H1 (cell line): Measurements from ENCODE around the gene PRPF38A. TPM values are rescaled to one million over a fixed set of nuclear protein-coding genes. Genes with fewer than 3 reads are reported as not detected.

Experiments used
- CTCF ChIA-PET: fragments of 300-600 bp; sonication (Branson Sonifier 250); formaldehyde crosslinking; loops from one replicate; lab custom pipeline; 2021; ENCODE audit not compliant: partially characterized antibody; lab: Charles Lee
- POLR2A ChIA-PET: fragments of 300-600 bp; sonication (Branson Sonifier 250); formaldehyde crosslinking; loops from one replicate; lab custom pipeline; 2021; ENCODE audit warnings: inconsistent platforms; ENCODE audit not compliant: partially characterized antibody; lab: Charles Lee
- DNase-seq, 2 experiments: peaks; one replicate each; pipeline versions ENCODE4 v3.0.0 to v3.0.0-alpha.2; 2010 to 2022; ENCODE audit warnings: low spot score in 2 of 2, low read depth in 1 of 2, mixed read lengths in 1 of 2
- FAIRE-seq: peaks from 2 replicates; lab custom pipeline; 2011; peaks lifted over from hg19 to GRCh38; lab: Jason Lieb, UNC
- H2AFZ ChIP-seq: 2 replicates; pipeline ENCODE4 v1.8.1; 2012; ENCODE audit warnings: low read length, inconsistent platforms
- H2AK5ac ChIP-seq: 2 replicates; pipeline ENCODE4 v1.6.1; 2013; ENCODE audit warnings: low read depth, low read length
- H2BK120ac ChIP-seq: replicated peaks from 2 replicates; pipeline ENCODE3; 2013; ENCODE audit warnings: low read depth, low read length, inconsistent platforms
- H2BK12ac ChIP-seq: 2 replicates; pipeline ENCODE4 v1.6.1; 2013; ENCODE audit warnings: low read depth, low read length
- H2BK15ac ChIP-seq: 2 replicates; pipeline ENCODE4 v1.6.1; 2013; ENCODE audit warnings: low read length
- H2BK20ac ChIP-seq: 2 replicates; pipeline ENCODE4 v1.6.1; 2013; ENCODE audit warnings: low read length
- H2BK5ac ChIP-seq: 2 replicates; pipeline ENCODE4 v1.6.1; 2013; ENCODE audit warnings: low read depth, low read length
- H3K14ac ChIP-seq: 2 replicates; pipeline ENCODE4 v1.6.1; 2013; ENCODE audit warnings: inconsistent platforms; ENCODE audit not compliant: insufficient read length
- H3K18ac ChIP-seq: 2 replicates; pipeline ENCODE4 v1.6.1; 2013; ENCODE audit warnings: low read length; ENCODE audit errors: extremely low read depth
- H3K23ac ChIP-seq: 2 replicates; pipeline ENCODE4 v1.6.1; 2013; ENCODE audit warnings: inconsistent platforms; ENCODE audit not compliant: insufficient read length
- H3K23me2 ChIP-seq: 2 replicates; pipeline ENCODE4 v1.6.1; 2013; ENCODE audit warnings: low read depth, low read length
- H3K27ac ChIP-seq: 2 replicates; pipeline ENCODE4 v1.6.1; 2011; ENCODE audit warnings: low read depth, low read length, inconsistent platforms
- H3K27me3 ChIP-seq, 4 experiments: replicated peaks in 1 of 4; 1 replicate in 1 of 4; 2 replicates in 3 of 4; pipeline versions ENCODE4 v1.6.1 to v1.8.1; 2011 to 2013; ENCODE audit warnings: low read length in 3 of 4, mild to moderate bottlenecking in 3 of 4, inconsistent platforms in 2 of 4, mixed read lengths in 2 of 4, moderate library complexity in 1 of 4; ENCODE audit not compliant: control insufficient read depth in 3 of 4, insufficient read depth in 3 of 4; ENCODE audit errors: extremely low read depth in 1 of 4
- H3K36me3 ChIP-seq, 4 experiments: 2 replicates each; pipeline versions ENCODE4 v1.6.1 to v1.8.1; 2011 to 2013; ENCODE audit warnings: mild to moderate bottlenecking in 4 of 4, low read length in 3 of 4, moderate library complexity in 2 of 4, control low read depth in 1 of 4, inconsistent platforms in 1 of 4; ENCODE audit not compliant: insufficient read depth in 4 of 4, control insufficient read depth in 2 of 4
- H3K4ac ChIP-seq: replicated peaks from 2 replicates; pipeline ENCODE3; 2013; ENCODE audit warnings: low read length, low read depth, mixed read lengths, inconsistent platforms; ENCODE audit not compliant: insufficient read length
- H3K4me1 ChIP-seq, 4 experiments: replicated peaks in 1 of 4; 1 replicate in 1 of 4; 2 replicates in 3 of 4; pipeline versions ENCODE4 v1.6.1 to v1.8.1; 2011 to 2013; ENCODE audit warnings: low read length in 3 of 4, inconsistent platforms in 2 of 4, mixed read lengths in 1 of 4; ENCODE audit not compliant: insufficient read depth in 4 of 4, control insufficient read depth in 3 of 4
- H3K4me2 ChIP-seq, 2 experiments: 2 replicates each; pipeline versions ENCODE4 v1.6.1 to v1.8.1; 2011 to 2013; ENCODE audit warnings: low read depth in 2 of 2, low read length in 2 of 2, control low read depth in 1 of 2, inconsistent platforms in 1 of 2, mild to moderate bottlenecking in 1 of 2; ENCODE audit not compliant: insufficient read depth in 1 of 2
- H3K4me3 ChIP-seq, 4 experiments: fragments of 200-600, 300-600 bp in 1 of 4; sonication (generic), shearing (Covaris generic), sonication (Bioruptor Twin) in 1 of 4; 2 replicates each; pipeline versions ENCODE4 v1.5.1 to v1.8.1; 2011 to 2016; ENCODE audit warnings: low read length in 4 of 4, low read depth in 3 of 4, control low read depth in 2 of 4, inconsistent platforms in 2 of 4, mild to moderate bottlenecking in 2 of 4, mixed read lengths in 1 of 4, moderate library complexity in 1 of 4; ENCODE audit not compliant: insufficient read depth in 2 of 4; ENCODE audit errors: extremely low read depth in 1 of 4
- H3K56ac ChIP-seq: replicated peaks from 2 replicates; pipeline ENCODE3; 2013; ENCODE audit warnings: low read depth, mild to moderate bottlenecking, mixed read lengths, low read length, inconsistent platforms; ENCODE audit not compliant: insufficient read length
- H3K79me1 ChIP-seq: 2 replicates; pipeline ENCODE4 v1.6.1; 2013; ENCODE audit warnings: low read depth, low read length, control low read depth
- H3K79me2 ChIP-seq, 2 experiments: 2 replicates each; pipeline versions ENCODE4 v1.6.1 to v1.8.1; 2012 to 2013; ENCODE audit warnings: low read length in 2 of 2, mild to moderate bottlenecking in 2 of 2, inconsistent platforms in 1 of 2; ENCODE audit not compliant: insufficient read depth in 2 of 2, control insufficient read depth in 1 of 2
- H3K9ac ChIP-seq, 4 experiments: replicated peaks in 1 of 4; 1 replicate in 1 of 4; 2 replicates in 3 of 4; pipeline versions ENCODE4 v1.6.1 to v1.8.1; 2011 to 2013; ENCODE audit warnings: low read depth in 3 of 4, low read length in 3 of 4, control low read depth in 2 of 4, mild to moderate bottlenecking in 2 of 4, moderate library complexity in 2 of 4, inconsistent platforms in 1 of 4; ENCODE audit errors: extremely low read depth in 1 of 4
- H3K9me3 ChIP-seq, 2 experiments: 2 replicates each; pipeline versions ENCODE4 v1.6.1 to v1.8.1; 2012 to 2013; ENCODE audit warnings: mild to moderate bottlenecking in 2 of 2, moderate library complexity in 2 of 2, control low read depth in 1 of 2, inconsistent platforms in 1 of 2, low read depth in 1 of 2, low read length in 1 of 2, mixed read lengths in 1 of 2; ENCODE audit not compliant: insufficient read depth in 2 of 2
- H4K20me1 ChIP-seq, 2 experiments: replicated peaks in 1 of 2; 2 replicates each; pipeline versions ENCODE3 to v1.8.1; 2011 to 2013; ENCODE audit warnings: inconsistent platforms in 2 of 2, low read length in 2 of 2, mild to moderate bottlenecking in 1 of 2; ENCODE audit not compliant: insufficient read depth in 2 of 2, control insufficient read depth in 1 of 2
- H4K5ac ChIP-seq: 2 replicates; pipeline ENCODE4 v1.6.1; 2013; ENCODE audit warnings: low read length, low read depth, mixed read lengths, inconsistent platforms; ENCODE audit not compliant: insufficient read length
- H4K8ac ChIP-seq: 2 replicates; pipeline ENCODE4 v1.8.0; 2013; ENCODE audit warnings: mild to moderate bottlenecking, moderate library complexity, low read length, inconsistent platforms; ENCODE audit not compliant: insufficient read depth; ENCODE audit errors: extremely low read depth
- H4K91ac ChIP-seq: replicated peaks from 2 replicates; pipeline ENCODE3; 2013; ENCODE audit warnings: low read length, mixed read lengths, inconsistent platforms; ENCODE audit not compliant: insufficient read length
- ASH2L ChIP-seq: fragments of 200-600, 300-600 bp; sonication (generic); IDR thresholded peaks from one replicate; pipeline ENCODE4 v1.7.1; 2017; ENCODE audit warnings: low read length
- BCL11A ChIP-seq, 2 experiments: IDR thresholded peaks; one replicate each; pipeline ENCODE4 v1.6.1; 2011; ENCODE audit warnings: low read depth in 2 of 2, low read length in 2 of 2, mild to moderate bottlenecking in 2 of 2
- BRCA1 ChIP-seq: IDR thresholded peaks from 2 replicates; pipeline ENCODE4 v1.6.1; 2012; ENCODE audit warnings: low read depth, low read length, improper control_type of control experiment
- FOSL1 ChIP-seq: IDR thresholded peaks from 2 replicates; pipeline ENCODE4 v1.6.1; 2011; ENCODE audit warnings: mild to moderate bottlenecking, low read depth, low read length, moderate library complexity; ENCODE audit not compliant: insufficient read depth
- HDAC6 ChIP-seq: IDR thresholded peaks from one replicate; pipeline ENCODE4 v1.7.1; 2012; ENCODE audit warnings: low read depth, mild to moderate bottlenecking, inconsistent platforms, low read length, moderate library complexity
- MAX ChIP-seq: IDR thresholded peaks from 2 replicates; pipeline ENCODE4 v1.6.1; 2012; ENCODE audit warnings: inconsistent platforms
- NANOG ChIP-seq: IDR thresholded peaks from 2 replicates; pipeline ENCODE4 v1.6.1; 2011; ENCODE audit warnings: low read length, low read depth, mild to moderate bottlenecking, inconsistent platforms; ENCODE audit not compliant: insufficient read depth, poor library complexity, severe bottlenecking
- POLR2A ChIP-seq, 2 experiments: IDR thresholded peaks; 1 replicate in 1 of 2; 2 replicates in 1 of 2; pipeline ENCODE4 v1.6.1; 2011; ENCODE audit warnings: low read depth in 2 of 2, low read length in 2 of 2, mild to moderate bottlenecking in 2 of 2; ENCODE audit errors: control extremely low read depth in 1 of 2
- SIN3A ChIP-seq, 2 experiments: IDR thresholded peaks in 1 of 2; conservative IDR thresholded peaks in 1 of 2; 2 replicates each; pipeline ENCODE4 v1.6.1; 2011 to 2012; ENCODE audit warnings: low read length in 2 of 2, improper control_type of control experiment in 1 of 2, low read depth in 1 of 2, mild to moderate bottlenecking in 1 of 2
- SIRT6 ChIP-seq: IDR thresholded peaks from one replicate; pipeline ENCODE4 v1.7.1; 2012; ENCODE audit warnings: low read length, inconsistent platforms
- SRF ChIP-seq: IDR thresholded peaks from 2 replicates; pipeline ENCODE4 v1.6.1; 2011; ENCODE audit warnings: mild to moderate bottlenecking, low read depth, low read length, moderate library complexity
- TEAD4 ChIP-seq: IDR thresholded peaks from 2 replicates; pipeline ENCODE4 v1.6.1; 2012; ENCODE audit warnings: low read depth, low read length, inconsistent platforms, mixed read lengths
- WGBS, 2 experiments: shearing (Covaris generic) in 1 of 2; methylation state at CpG; one replicate each; pipeline versions ENCODE4 v1.1.6 to v1.1.7; 2013 to 2015; ENCODE audit warnings: low lambda C conversion rate in 2 of 2, mixed read lengths in 2 of 2, inconsistent platforms in 1 of 2, low coverage in 1 of 2, missing lambda C conversion rate in 1 of 2; ENCODE audit not compliant: insufficient replicate concordance in 2 of 2, insufficient coverage in 1 of 2, insufficient read length in 1 of 2; ENCODE audit errors: extremely low coverage in 1 of 2, missing lambda C conversion rate in 1 of 2; 5-methylcytosine and 5-hydroxymethylcytosine counted together
- polyA plus RNA-seq, 7 experiments: library from polyadenylated mRNA; depleted of rRNA in 3 of 7; stranded (reverse) in 5 of 7; unstranded in 2 of 7; fragments of >200 nt in 5 of 7; fragments of 200-250 nt in 2 of 7; gene quantifications; 1 replicate in 5 of 7; 2 replicates in 1 of 7; 4 replicates in 1 of 7; pipeline versions ENCODE4 v1.2.1 to v1.2.3, GENCODE V29; 2011 to 2013; ENCODE audit warnings: missing spikeins in 2 of 7, mixed read lengths in 2 of 7
- total RNA-seq: library from RNA; stranded (reverse); fragmentation: NEBNext Ultra II Directional; extraction: Animal tissue kit (Norgen Biotek cat#: 25700); gene quantifications from 2 replicates; pipeline ENCODE4 v1.2.1, GENCODE V29; 2021

PRPF38A gene
- total and polyA plus RNA-seq, 2 of the 8 experiments (the other 6 are each of a cell fraction or from before 2014, with no cell fraction given) = 25.6 to 76.2 TPM

- Histone ChIP-seq H2AFZ (peak overlapping the region; percentile 75; the same call in 1 of the 2 replicates), H3K79me1 (0 out of 2 replicates have a peak, but pooled peaks cover 2% of the 10 kb centered on the region), H3K27me3 (no peaks in the 10 kb centered on the region), H3K4me2 (peak overlapping the region; percentile 71 to 82), H3K36me3 (peaks cover 15 to 46% (median 38%) of the 10 kb centered on the region in 4 experiments), H4K20me1 (peaks cover 5 to 7% of the 10 kb centered on the region in 2 experiments), H3K18ac (peak overlapping the region; percentile 11; the same call in 1 of the 2 replicates), H3K14ac (no peak overlapping the region), H4K5ac (peak overlapping the region; percentile 95), H4K8ac (peak overlapping the region; percentile 99; the same call in 1 of the 2 replicates), H3K23ac (no peak overlapping the region), H3K79me2 (peaks cover 5 to 71% of the 10 kb centered on the region in 2 experiments; a peak in 3 of 4 replicates), H4K91ac (no peak overlapping the region), H3K4ac (no peak overlapping the region), H2BK120ac (no peak overlapping the region), H3K9me3 (no peaks in the 10 kb centered on the region), H3K27ac (peak overlapping the region; percentile 97), H2BK20ac (no peak overlapping the region), H2BK15ac (no peak overlapping the region), H2AK5ac (no peak overlapping the region), H3K4me3 (peak overlapping the region; percentile 89 to 94 (median 91)), H2BK5ac (peak overlapping the region; percentile 96), H3K9ac (peak overlapping the region; percentile 80 to 98 (median 96)), H3K4me1 (peaks cover 0 to 7% (median 0%) of the 10 kb centered on the region in 4 experiments; a peak in 1 of 7 replicates), H3K23me2 (peaks cover 5% of the 10 kb centered on the region; the same call in 1 of the 2 replicates), H2BK12ac (peak overlapping the region; percentile 10; the same call in 1 of the 2 replicates), H3K56ac (peak overlapping the region; percentile 88)
- ChIA-PET CTCF (interaction anchor here (0.9 to 1.8 kb wide), 5 partner anchors 12 to 282 kb away, joined by 3 to 5 read pairs (median 4); no protein-coding TSS in a partner anchor), POLR2A (interaction anchor here (0.6 to 9.8 kb wide), 44 partner anchors 8 to 573 kb away, joined by 3 to 82 read pairs (median 4); partner anchors contain the start of genes BTF3L4, CC2D1B, KTI12 and SHISAL2A)
- 3% methylated on average over 16 of the region's 16 CpGs; no CpG with 5 or more reads in 1 of the 2 experiments for WGBS, 2 experiments
- FAIRE-seq (peak; percentile 13), DNase-seq (peak in 1 of 2 experiments; percentile 59)
- TF ChIP-seq NANOG (no peak), SRF (no peak), FOSL1 (no peak), HDAC6 (no peak), BCL11A (IDR thresholded peaks at IDR 0.05; ENCODE audit: low read depth in 2 of 2, low read length in 2 of 2) (no peak), TEAD4 (peak; percentile 74; the same call in 1 of the 2 replicates), BRCA1 (no peak), MAX (0 out of 2 replicates have a peak, but pooled peaks have one; percentile 2), ASH2L (no peak), SIRT6 (no peak), POLR2A (IDR thresholded peaks at IDR 0.05; ENCODE audit: control extremely low read depth in 1 of 2, low read depth in 2 of 2, low read length in 2 of 2) (peak in 1 of 2 experiments; percentile 83; a peak in 1 of 3 replicates), SIN3A (conservative IDR thresholded peaks at IDR 0.05 in 1 of 2, IDR thresholded peaks at IDR 0.05 in 1 of 2; ENCODE audit: low read depth in 1 of 2, low read length in 2 of 2) (peak in 1 of 2 experiments; percentile 90; a peak in 2 of 4 replicates)
These were observed 761 bp upstream of the PRPF38A start for GRCh38 chr1:52403566-52404115.
